ENCODE results near the gene COL5A1.

The COL5A1 gene

GRCh38 chr9:134618833-134619447, 22.7 kb upstream of the COL5A1 start:
- Histone ChIP-seq H3K4me3 (ENCODE audit: control insufficient read depth in 1 of 7, extremely low read depth in 1 of 7, insufficient read depth in 4 of 7, low read depth in 2 of 7, low read length in 6 of 7) (no peak overlapping the region), H3K9me3 (ENCODE audit: control extremely low read depth in 1 of 5, control insufficient read depth in 4 of 5, insufficient read depth in 2 of 5, low read depth in 1 of 5, low read length in 4 of 5) (peaks cover 0 to 10% (median 2%) of the 10 kb centered on the region in 5 experiments), H3K36me3 (ENCODE audit: control insufficient read depth in 4 of 4, insufficient read depth in 4 of 4, low read length in 3 of 4) (no peaks in the 10 kb centered on the region), H3K27ac (ENCODE audit: insufficient read depth in 1 of 2, low read depth in 1 of 2, low read length in 2 of 2, poor library complexity in 1 of 2, severe bottlenecking in 2 of 2) (no peak overlapping the region), H3K4me1 (ENCODE audit: control extremely low read depth in 1 of 4, control insufficient read depth in 4 of 4, insufficient read depth in 4 of 4, low read length in 3 of 4) (no peaks in the 10 kb centered on the region), H3K27me3 (replicated peaks in 2 of 5; ENCODE audit: control insufficient read depth in 4 of 5, insufficient read depth in 5 of 5, low read length in 4 of 5) (peaks cover 0 to 3% (median 0%) of the 10 kb centered on the region in 5 experiments)
- POLR2A ChIA-PET, result no interaction called here
- CTCF ChIA-PET, result no interaction called here
- WGBS (ENCODE audit: insufficient coverage), result 94% methylated on average over 11 of the region's 13 CpGs
- no peak for DNase-seq

DNA sequence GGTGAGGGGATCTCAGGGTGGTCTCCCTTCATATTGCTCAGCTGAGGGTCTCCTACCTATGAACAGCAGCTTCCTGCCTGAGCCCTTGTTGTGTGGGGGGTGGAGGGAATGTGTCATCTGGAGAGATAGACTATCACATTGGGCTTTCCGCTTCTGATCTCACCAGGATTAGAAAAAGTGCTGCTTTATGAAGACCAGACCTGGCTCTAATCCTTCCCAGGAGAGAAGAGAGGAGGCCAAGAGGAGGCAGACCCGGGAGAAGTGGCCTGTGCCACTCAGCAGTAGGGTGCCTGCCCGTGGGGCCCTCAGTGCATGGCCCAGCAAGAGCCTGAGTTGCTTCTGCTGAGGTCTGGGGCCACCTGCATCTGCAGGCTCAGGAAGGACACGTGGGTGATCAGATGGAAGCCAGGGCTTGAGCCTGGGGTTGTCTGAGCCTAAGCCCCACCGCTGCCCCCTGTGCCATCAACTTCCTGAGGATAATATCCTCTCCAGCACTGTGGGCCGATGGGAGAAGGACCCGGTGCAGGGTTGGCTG, 22.1 kb upstream of the COL5A1 start:
- Histone ChIP-seq H3K9me3 (ENCODE audit: control extremely low read depth in 1 of 5, control insufficient read depth in 4 of 5, insufficient read depth in 2 of 5, low read depth in 1 of 5, low read length in 4 of 5) (peaks cover 0 to 5% (median 2%) of the 10 kb centered on the region in 5 experiments), H3K4me1 (ENCODE audit: control extremely low read depth in 1 of 4, control insufficient read depth in 4 of 4, insufficient read depth in 4 of 4, low read length in 3 of 4) (no peaks in the 10 kb centered on the region), H3K27me3 (replicated peaks in 2 of 5; ENCODE audit: control insufficient read depth in 4 of 5, insufficient read depth in 5 of 5, low read length in 4 of 5) (peaks cover 0 to 6% (median 0%) of the 10 kb centered on the region in 5 experiments), H3K4me3 (ENCODE audit: control insufficient read depth in 1 of 7, extremely low read depth in 1 of 7, insufficient read depth in 4 of 7, low read depth in 2 of 7, low read length in 6 of 7) (no peak overlapping the region), H3K36me3 (ENCODE audit: control insufficient read depth in 4 of 4, insufficient read depth in 4 of 4, low read length in 3 of 4) (no peaks in the 10 kb centered on the region), H3K27ac (ENCODE audit: insufficient read depth in 1 of 2, low read depth in 1 of 2, low read length in 2 of 2, poor library complexity in 1 of 2, severe bottlenecking in 2 of 2) (no peak overlapping the region)
- no peak for DNase-seq
- ChIA-PET POLR2A (no interaction called here), CTCF (no interaction called here)
- 88% methylated on average over 6 of the region's 7 CpGs for WGBS (ENCODE audit: insufficient coverage)

DNA sequence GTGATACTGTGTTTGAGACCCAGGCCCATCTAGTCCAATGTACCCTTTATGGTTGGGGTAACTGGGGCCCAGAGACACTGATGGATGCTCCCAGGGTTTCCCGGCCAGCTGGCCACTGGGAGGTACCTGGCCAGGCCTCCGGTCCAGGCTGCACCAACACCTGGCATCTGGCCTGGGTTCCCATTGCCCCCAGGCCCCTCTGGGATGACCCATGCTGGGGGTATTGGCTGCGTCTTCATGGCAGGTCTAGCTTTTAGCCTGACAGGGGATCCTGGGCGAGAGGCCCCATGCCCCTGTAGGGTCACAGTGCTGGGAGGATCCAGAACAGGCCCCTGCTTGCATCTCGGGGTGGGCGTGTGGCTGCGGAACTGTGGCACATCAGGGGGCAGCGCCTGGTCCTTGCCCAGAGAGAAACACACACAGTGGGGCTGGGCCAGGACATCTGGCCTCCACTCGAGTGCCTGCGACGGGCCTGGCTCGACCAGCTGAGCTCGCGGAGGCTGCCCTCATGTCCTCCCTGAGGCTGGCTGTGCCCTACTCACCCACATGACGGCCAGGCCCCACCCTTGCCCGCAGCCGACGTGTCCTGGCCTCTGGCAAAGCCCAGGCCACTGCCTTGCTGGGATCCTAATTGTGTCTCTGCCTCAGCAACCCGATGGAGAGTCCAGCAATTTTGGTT, 21.5 kb upstream of the COL5A1 start:
- H3K36me3 ChIP-seq (ENCODE audit: control insufficient read depth in 4 of 4, insufficient read depth in 4 of 4, low read length in 3 of 4), result no peaks in the 10 kb centered on the region
- no peak for DNase-seq
- H3K9me3 ChIP-seq (ENCODE audit: control extremely low read depth in 1 of 5, control insufficient read depth in 4 of 5, insufficient read depth in 2 of 5, low read depth in 1 of 5, low read length in 4 of 5), result no peaks in the 10 kb centered on the region
- H3K27ac ChIP-seq (ENCODE audit: insufficient read depth in 1 of 2, low read depth in 1 of 2, low read length in 2 of 2, poor library complexity in 1 of 2, severe bottlenecking in 2 of 2), result no peak overlapping the region
- POLR2A ChIA-PET, result interaction anchor here (0.6 kb wide), 1 partner anchor 61 kb away, joined by 3 read pairs; no protein-coding TSS in a partner anchor
- CTCF ChIA-PET, result no interaction called here
- no peaks in the 10 kb centered on the region for H3K4me1 ChIP-seq (ENCODE audit: control extremely low read depth in 1 of 4, control insufficient read depth in 4 of 4, insufficient read depth in 4 of 4, low read length in 3 of 4)
- H3K4me3 ChIP-seq (ENCODE audit: control insufficient read depth in 1 of 7, extremely low read depth in 1 of 7, insufficient read depth in 4 of 7, low read depth in 2 of 7, low read length in 6 of 7), result no peak overlapping the region
- peaks cover 0 to 6% (median 0%) of the 10 kb centered on the region in 5 experiments for H3K27me3 ChIP-seq (replicated peaks in 2 of 5; ENCODE audit: control insufficient read depth in 4 of 5, insufficient read depth in 5 of 5, low read length in 4 of 5)
- WGBS (ENCODE audit: insufficient coverage), result over 99% methylated on average over 12 of the region's 19 CpGs

DNA sequence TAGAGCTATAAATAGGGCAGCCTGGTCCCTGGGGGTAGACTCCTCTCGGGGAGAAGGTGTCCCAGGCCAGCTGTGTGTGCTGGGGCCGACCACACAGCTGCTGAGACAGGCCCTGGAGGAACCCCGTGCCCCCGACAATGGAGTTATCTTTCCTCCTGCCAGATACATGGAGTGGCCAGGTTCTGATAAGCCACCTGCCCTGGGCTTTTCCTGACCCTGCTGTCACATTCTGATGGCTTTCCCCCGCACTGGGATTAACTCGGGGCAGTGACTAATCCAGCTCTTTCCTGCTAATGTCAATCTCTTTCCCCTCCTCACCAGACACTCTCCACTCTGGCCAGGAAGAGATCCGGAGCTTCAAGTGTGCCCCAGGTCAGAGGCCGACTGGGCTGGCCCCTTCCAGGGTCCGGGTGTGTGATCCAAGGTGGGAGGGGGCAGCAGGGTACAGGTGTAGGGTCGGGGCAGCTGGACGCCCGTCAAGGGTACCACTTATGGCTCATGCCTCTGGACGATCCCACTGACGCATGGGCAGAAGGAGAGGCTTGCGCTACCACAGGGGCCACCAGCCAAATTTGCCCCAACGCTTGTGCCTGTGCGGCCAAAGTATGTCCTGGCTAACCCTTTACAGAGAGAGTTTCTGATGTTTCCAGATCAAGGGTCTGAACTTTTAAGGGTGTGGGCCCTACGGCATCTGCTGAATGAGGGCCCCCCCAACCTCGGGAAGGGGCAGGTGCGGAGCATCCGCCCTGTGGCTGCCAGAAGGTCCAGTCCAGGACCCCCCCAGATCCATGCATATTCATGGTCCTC, 20.6 kb upstream of the COL5A1 start:
- POLR2A ChIA-PET, result interaction anchor here (0.6 kb wide), 1 partner anchor 62 kb away, joined by 3 read pairs; no protein-coding TSS in a partner anchor
- CTCF ChIA-PET, result no interaction called here
- Histone ChIP-seq H3K27me3 (replicated peaks in 2 of 5; ENCODE audit: control insufficient read depth in 4 of 5, insufficient read depth in 5 of 5, low read length in 4 of 5) (peaks cover 0 to 3% (median 0%) of the 10 kb centered on the region in 5 experiments), H3K4me3 (ENCODE audit: control insufficient read depth in 1 of 7, extremely low read depth in 1 of 7, insufficient read depth in 4 of 7, low read depth in 2 of 7, low read length in 6 of 7) (no peak overlapping the region), H3K27ac (ENCODE audit: insufficient read depth in 1 of 2, low read depth in 1 of 2, low read length in 2 of 2, poor library complexity in 1 of 2, severe bottlenecking in 2 of 2) (no peak overlapping the region), H3K9me3 (ENCODE audit: control extremely low read depth in 1 of 5, control insufficient read depth in 4 of 5, insufficient read depth in 2 of 5, low read depth in 1 of 5, low read length in 4 of 5) (no peaks in the 10 kb centered on the region), H3K4me1 (ENCODE audit: control extremely low read depth in 1 of 4, control insufficient read depth in 4 of 4, insufficient read depth in 4 of 4, low read length in 3 of 4) (no peaks in the 10 kb centered on the region), H3K36me3 (ENCODE audit: control insufficient read depth in 4 of 4, insufficient read depth in 4 of 4, low read length in 3 of 4) (no peaks in the 10 kb centered on the region)
- WGBS (ENCODE audit: insufficient coverage), result 86% methylated on average over 15 of the region's 21 CpGs
- DNase-seq, result no peak

GRCh38 chr9:134621558-134622110, 20.0 kb upstream of the COL5A1 start:
- Histone ChIP-seq H3K4me1 (ENCODE audit: control extremely low read depth in 1 of 4, control insufficient read depth in 4 of 4, insufficient read depth in 4 of 4, low read length in 3 of 4) (no peaks in the 10 kb centered on the region), H3K27me3 (replicated peaks in 2 of 5; ENCODE audit: control insufficient read depth in 4 of 5, insufficient read depth in 5 of 5, low read length in 4 of 5) (peaks cover 0 to 3% (median 0%) of the 10 kb centered on the region in 5 experiments), H3K27ac (ENCODE audit: insufficient read depth in 1 of 2, low read depth in 1 of 2, low read length in 2 of 2, poor library complexity in 1 of 2, severe bottlenecking in 2 of 2) (no peak overlapping the region), H3K9me3 (ENCODE audit: control extremely low read depth in 1 of 5, control insufficient read depth in 4 of 5, insufficient read depth in 2 of 5, low read depth in 1 of 5, low read length in 4 of 5) (no peaks in the 10 kb centered on the region), H3K4me3 (ENCODE audit: control insufficient read depth in 1 of 7, extremely low read depth in 1 of 7, insufficient read depth in 4 of 7, low read depth in 2 of 7, low read length in 6 of 7) (no peak overlapping the region), H3K36me3 (ENCODE audit: control insufficient read depth in 4 of 4, insufficient read depth in 4 of 4, low read length in 3 of 4) (no peaks in the 10 kb centered on the region)
- POLR2A ChIA-PET, result no interaction called here
- 96% methylated on average over 12 of the region's 12 CpGs for WGBS (ENCODE audit: insufficient coverage)
- no peak for DNase-seq
- CTCF ChIA-PET, result no interaction called here

GRCh38 chr9:134622896-134623257, 18.7 kb upstream of the COL5A1 start:
- H3K4me1 ChIP-seq (ENCODE audit: control extremely low read depth in 1 of 4, control insufficient read depth in 4 of 4, insufficient read depth in 4 of 4, low read length in 3 of 4), result no peaks in the 10 kb centered on the region
- peaks cover 0 to 3% (median 0%) of the 10 kb centered on the region in 5 experiments for H3K27me3 ChIP-seq (replicated peaks in 2 of 5; ENCODE audit: control insufficient read depth in 4 of 5, insufficient read depth in 5 of 5, low read length in 4 of 5)
- ChIA-PET POLR2A (no interaction called here), CTCF (no interaction called here)
- no peaks in the 10 kb centered on the region for H3K9me3 ChIP-seq (ENCODE audit: control extremely low read depth in 1 of 5, control insufficient read depth in 4 of 5, insufficient read depth in 2 of 5, low read depth in 1 of 5, low read length in 4 of 5)
- H3K27ac ChIP-seq (ENCODE audit: insufficient read depth in 1 of 2, low read depth in 1 of 2, low read length in 2 of 2, poor library complexity in 1 of 2, severe bottlenecking in 2 of 2), result no peak overlapping the region
- no peak overlapping the region for H3K4me3 ChIP-seq (ENCODE audit: control insufficient read depth in 1 of 7, extremely low read depth in 1 of 7, insufficient read depth in 4 of 7, low read depth in 2 of 7, low read length in 6 of 7)
- 98% methylated on average over 5 of the region's 6 CpGs for WGBS (ENCODE audit: insufficient coverage)
- no peak for DNase-seq
- no peaks in the 10 kb centered on the region for H3K36me3 ChIP-seq (ENCODE audit: control insufficient read depth in 4 of 4, insufficient read depth in 4 of 4, low read length in 3 of 4)

All from common myeloid progenitor, CD34-positive (primary cell).